ENCODE results near the gene GRK5.

GRCh38 chr10:119286983-119287633 lies 79.7 kb downstream of the GRK5 start:
- TF ChIP-seq CTCF (IDR thresholded peaks at IDR 0.05), result no peak
- TF ChIP-seq EZH2phosphoT487 (IDR thresholded peaks at IDR 0.05), result no peak
